Activated naive CD8-positive, alpha-beta T cell treated with anti-CD3 and anti-CD28 coated beads, Interleukin-2, amount 10 ng/mL, durations not matched to agents 7 days and 5 days (primary cell): ENCODE results near the gene HHAT. TPM values are rescaled to one million over a fixed set of nuclear protein-coding genes. Genes with fewer than 3 reads are reported as not detected.

ENCODE experiments used
- ATAC-seq: fragments of 150-1000 bp; cut with Tn5 transposase; one replicate; pipeline ENCODE4 v1.10.0; 2021; ENCODE audit warnings: low read depth, moderate library complexity
- POLR2A ChIA-PET: fragments of 350-600 bp; sonication (Branson Sonifier 250); formaldehyde crosslinking; loops from one replicate; lab custom pipeline; 2021; ENCODE audit warnings: antibody characterized with exemption; lab: Charles Lee
- DNase-seq: peaks from one replicate; pipeline ENCODE4 v3.0.0; 2021
- H3K27ac Mint-ChIP-seq: one replicate; pipeline ENCODE4 v1.8.0; 2022; ENCODE audit warnings: mild to moderate bottlenecking, mixed read lengths
- H3K27me3 Mint-ChIP-seq: one replicate; pipeline ENCODE4 v1.8.0; 2022; ENCODE audit warnings: mild to moderate bottlenecking, moderate library complexity, mixed read lengths
- H3K36me3 Mint-ChIP-seq: one replicate; pipeline ENCODE4 v1.8.0; 2021; ENCODE audit warnings: mild to moderate bottlenecking, mixed read lengths
- H3K4me1 Mint-ChIP-seq: one replicate; pipeline ENCODE4 v1.8.0; 2021; ENCODE audit warnings: mixed read lengths
- H3K4me3 Mint-ChIP-seq: one replicate; pipeline ENCODE4 v1.8.0; 2022; ENCODE audit warnings: mild to moderate bottlenecking, moderate library complexity, mixed read lengths
- H3K9me3 Mint-ChIP-seq: one replicate; pipeline ENCODE4 v1.8.0; 2021; ENCODE audit warnings: mixed read lengths
- total RNA-seq, 2 experiments: library from RNA; stranded (reverse); gene quantifications; one replicate each; pipeline ENCODE4 v1.2.3, GENCODE V29; 2021

The HHAT gene
- total RNA-seq, 2 experiments from 2014 or later = 3.3 to 3.8 TPM

GRCh38 chr1:210691039-210691610, 362.4 kb downstream of the HHAT start:
- Mint-ChIP-seq H3K27ac (no peak overlapping the region), H3K9me3 (no peaks in the 10 kb centered on the region), H3K27me3 (no peaks in the 10 kb centered on the region), H3K36me3 (no peaks in the 10 kb centered on the region), H3K4me1 (peaks cover 24% of the 10 kb centered on the region), H3K4me3 (no peak overlapping the region)
- ATAC-seq (no peak), DNase-seq (no peak)
- POLR2A ChIA-PET = no interaction called here

- Mint-ChIP-seq H3K9me3 (no peaks in the 10 kb centered on the region), H3K36me3 (no peaks in the 10 kb centered on the region), H3K27me3 (no peaks in the 10 kb centered on the region), H3K4me1 (peaks cover 36% of the 10 kb centered on the region), H3K4me3 (peak overlapping the region; percentile 63), H3K27ac (peak overlapping the region; percentile 80)
- POLR2A ChIA-PET = no interaction called here
- DNase-seq (peak; percentile 47), ATAC-seq (peak; percentile 44)
Measured at GRCh38 chr1:210692796-210693195, 364.1 kb downstream of the HHAT start.

DNA sequence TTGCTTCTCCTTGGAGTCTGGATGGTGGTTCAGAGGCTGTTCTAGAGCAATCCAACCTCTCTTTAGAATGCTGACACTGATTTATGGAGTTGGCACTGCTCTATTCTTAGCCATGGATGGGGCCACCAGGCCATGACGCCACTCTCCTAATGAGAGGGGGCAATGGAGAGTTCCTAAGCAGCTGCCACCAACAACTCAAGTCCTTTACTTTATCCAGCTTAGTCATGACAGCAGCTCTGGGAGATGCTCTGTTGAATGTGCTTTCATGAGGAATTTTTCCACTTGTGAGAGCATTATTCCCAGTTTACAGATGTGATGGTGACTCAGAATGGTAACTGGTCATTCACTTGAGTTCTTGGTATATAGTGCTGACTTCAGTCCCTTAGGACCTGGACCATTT, 366.3 kb downstream of the HHAT start:
- H3K4me1 Mint-ChIP-seq = peaks cover 31% of the 10 kb centered on the region
- POLR2A ChIA-PET = no interaction called here
- H3K36me3 Mint-ChIP-seq = no peaks in the 10 kb centered on the region
- no peak for DNase-seq
- peaks cover 4% of the 10 kb centered on the region for H3K27me3 Mint-ChIP-seq
- no peak overlapping the region for H3K27ac Mint-ChIP-seq
- H3K4me3 Mint-ChIP-seq = no peak overlapping the region
- no peak for ATAC-seq
- H3K9me3 Mint-ChIP-seq = no peaks in the 10 kb centered on the region

- H3K27me3 Mint-ChIP-seq = peaks cover 7% of the 10 kb centered on the region
- H3K4me1 Mint-ChIP-seq = peaks cover 29% of the 10 kb centered on the region
- POLR2A ChIA-PET = no interaction called here
- H3K9me3 Mint-ChIP-seq = no peaks in the 10 kb centered on the region
- DNase-seq (no peak), ATAC-seq (peak; percentile 95)
- H3K36me3 Mint-ChIP-seq = no peaks in the 10 kb centered on the region
- H3K27ac Mint-ChIP-seq = peak overlapping the region; percentile 58
- peak overlapping the region; percentile 8 for H3K4me3 Mint-ChIP-seq
Measured at GRCh38 chr1:210696709-210697108, 368.0 kb downstream of the HHAT start.

- no peaks in the 10 kb centered on the region for H3K9me3 Mint-ChIP-seq
- no peaks in the 10 kb centered on the region for H3K36me3 Mint-ChIP-seq
- no peak for DNase-seq
- H3K4me3 Mint-ChIP-seq = peak overlapping the region; percentile 8
- no peak overlapping the region for H3K27ac Mint-ChIP-seq
- peaks cover 7% of the 10 kb centered on the region for H3K27me3 Mint-ChIP-seq
- POLR2A ChIA-PET = no interaction called here
- H3K4me1 Mint-ChIP-seq = peaks cover 26% of the 10 kb centered on the region
- no peak for ATAC-seq
Measured at GRCh38 chr1:210697185-210697584, 368.5 kb downstream of the HHAT start.

- POLR2A ChIA-PET = no interaction called here
- Mint-ChIP-seq H3K4me1 (peaks cover 15% of the 10 kb centered on the region), H3K27ac (no peak overlapping the region), H3K36me3 (no peaks in the 10 kb centered on the region), H3K4me3 (no peak overlapping the region), H3K27me3 (peaks cover 7% of the 10 kb centered on the region), H3K9me3 (no peaks in the 10 kb centered on the region)
- no peak for ATAC-seq
- no peak for DNase-seq
Measured at GRCh38 chr1:210698661-210699060, 370.0 kb downstream of the HHAT start.

- DNase-seq = no peak
- Mint-ChIP-seq H3K4me1 (peaks cover 15% of the 10 kb centered on the region), H3K36me3 (no peaks in the 10 kb centered on the region), H3K27me3 (peaks cover 7% of the 10 kb centered on the region), H3K27ac (no peak overlapping the region), H3K4me3 (no peak overlapping the region), H3K9me3 (no peaks in the 10 kb centered on the region)
- POLR2A ChIA-PET = interaction anchor here (0.5 kb wide), 1 partner anchor 27 kb away, joined by 3 read pairs; no protein-coding TSS in a partner anchor
- no peak for ATAC-seq
Measured at GRCh38 chr1:210700083-210700482, 371.4 kb downstream of the HHAT start.

- POLR2A ChIA-PET = no interaction called here
- no peak for DNase-seq
- H3K4me1 Mint-ChIP-seq = peaks cover 15% of the 10 kb centered on the region
- ATAC-seq = no peak
- no peak overlapping the region for H3K27ac Mint-ChIP-seq
- H3K27me3 Mint-ChIP-seq = peaks cover 7% of the 10 kb centered on the region
- no peaks in the 10 kb centered on the region for H3K36me3 Mint-ChIP-seq
- no peaks in the 10 kb centered on the region for H3K9me3 Mint-ChIP-seq
- H3K4me3 Mint-ChIP-seq = no peak overlapping the region
Measured at GRCh38 chr1:210700511-210700910, 371.8 kb downstream of the HHAT start.

DNA sequence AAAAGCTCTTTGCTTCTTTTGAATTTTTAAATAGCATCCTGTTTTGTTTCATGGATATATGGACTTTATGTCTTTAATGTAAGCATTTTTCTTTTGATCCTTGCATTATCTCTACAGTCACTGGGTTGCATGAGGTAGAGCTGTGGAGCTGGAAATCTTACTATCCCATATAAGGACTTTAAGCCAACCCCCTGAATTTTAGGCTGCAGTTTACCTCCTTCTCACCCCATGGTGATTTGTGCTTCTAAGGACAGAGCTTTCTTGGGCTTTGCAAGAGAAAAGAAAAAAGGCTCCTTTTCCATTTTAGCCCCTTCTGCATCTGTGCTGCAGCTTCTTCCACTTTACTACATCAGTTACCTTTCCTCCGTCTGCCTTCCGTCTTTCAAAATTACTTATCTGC, 373.8 kb downstream of the HHAT start:
- no peaks in the 10 kb centered on the region for H3K36me3 Mint-ChIP-seq
- ATAC-seq = no peak
- no peak overlapping the region for H3K27ac Mint-ChIP-seq

DNA sequence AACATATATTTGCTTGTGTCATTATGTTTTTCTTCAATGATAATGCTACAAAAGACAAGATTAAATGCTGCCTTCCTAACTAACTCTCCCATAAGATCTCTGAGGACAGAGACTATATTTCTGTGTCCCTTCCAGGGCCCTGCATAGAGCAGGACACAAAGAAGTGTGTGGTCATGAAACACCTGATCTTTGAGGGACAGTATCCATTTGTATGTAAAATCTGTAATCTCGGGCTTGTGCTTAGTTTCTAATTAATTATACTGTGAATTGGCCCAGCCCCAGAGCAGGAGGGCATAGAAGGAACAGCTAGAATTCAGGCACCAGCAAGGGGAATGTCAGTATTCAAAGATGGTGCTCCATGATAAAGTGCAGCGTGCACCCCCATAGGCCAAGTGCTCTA, 374.9 kb downstream of the HHAT start:
- no peaks in the 10 kb centered on the region for H3K36me3 Mint-ChIP-seq
- H3K9me3 Mint-ChIP-seq = no peaks in the 10 kb centered on the region
- ATAC-seq (no peak), DNase-seq (no peak)
- H3K27ac Mint-ChIP-seq = no peak overlapping the region
- H3K4me1 Mint-ChIP-seq = peaks cover 3% of the 10 kb centered on the region
- POLR2A ChIA-PET = no interaction called here
- peaks cover 7% of the 10 kb centered on the region for H3K27me3 Mint-ChIP-seq
- no peak overlapping the region for H3K4me3 Mint-ChIP-seq

More for the DNA sequence above, 373.8 kb downstream of the HHAT start:
- POLR2A ChIA-PET = no interaction called here
- Mint-ChIP-seq H3K27me3 (peaks cover 7% of the 10 kb centered on the region), H3K4me3 (no peak overlapping the region), H3K4me1 (peaks cover 3% of the 10 kb centered on the region), H3K9me3 (no peaks in the 10 kb centered on the region)
- no peak for DNase-seq

DNA sequence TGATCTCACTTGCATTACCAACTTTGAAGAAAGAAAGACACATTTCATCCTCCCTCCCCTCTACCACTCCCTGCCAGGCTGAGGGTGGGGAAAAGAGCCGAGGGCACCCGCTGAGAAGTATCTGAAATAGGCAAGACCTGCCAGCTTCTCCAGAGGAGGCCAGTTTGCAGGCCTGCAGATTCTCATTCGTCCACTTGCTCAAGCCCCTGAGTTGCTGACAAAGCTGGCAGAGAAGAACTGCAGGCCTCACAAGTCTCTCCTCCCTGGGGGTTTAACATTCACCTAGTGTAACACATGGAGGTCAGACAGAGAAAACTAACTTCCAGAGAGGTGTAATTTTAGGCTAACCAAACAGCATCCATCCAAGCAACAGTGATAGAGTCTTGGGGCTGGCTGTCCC, 376.4 kb downstream of the HHAT start:
- POLR2A ChIA-PET = no interaction called here
- Mint-ChIP-seq H3K4me3 (no peak overlapping the region), H3K27me3 (peaks cover 3% of the 10 kb centered on the region), H3K36me3 (no peaks in the 10 kb centered on the region), H3K9me3 (no peaks in the 10 kb centered on the region), H3K4me1 (peaks cover 3% of the 10 kb centered on the region), H3K27ac (no peak overlapping the region)
- ATAC-seq (no peak), DNase-seq (no peak)

DNA sequence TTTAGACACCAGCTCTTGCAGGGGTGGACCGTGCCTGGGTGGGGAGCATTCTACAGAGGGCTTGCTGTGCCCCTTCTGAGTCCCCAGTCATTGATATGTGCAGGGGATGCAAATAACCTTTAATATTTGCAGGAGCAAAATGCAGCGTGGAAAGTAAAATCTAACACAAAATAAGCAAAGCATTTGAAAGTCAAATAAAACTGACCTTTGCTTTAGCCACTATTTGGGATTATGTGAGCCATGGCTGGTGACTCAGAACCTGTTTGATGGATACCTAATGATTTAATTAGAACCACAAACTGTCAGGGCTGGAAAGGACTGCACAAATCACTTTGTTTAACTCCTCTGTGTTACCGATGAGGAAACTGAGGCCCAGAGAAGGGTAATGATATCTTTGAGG, 377.5 kb downstream of the HHAT start:
- Mint-ChIP-seq H3K4me1 (peaks cover 3% of the 10 kb centered on the region), H3K9me3 (no peaks in the 10 kb centered on the region), H3K36me3 (no peaks in the 10 kb centered on the region), H3K4me3 (no peak overlapping the region), H3K27ac (no peak overlapping the region), H3K27me3 (peaks cover 3% of the 10 kb centered on the region)
- POLR2A ChIA-PET = no interaction called here
- ATAC-seq = no peak
- DNase-seq = no peak

DNA sequence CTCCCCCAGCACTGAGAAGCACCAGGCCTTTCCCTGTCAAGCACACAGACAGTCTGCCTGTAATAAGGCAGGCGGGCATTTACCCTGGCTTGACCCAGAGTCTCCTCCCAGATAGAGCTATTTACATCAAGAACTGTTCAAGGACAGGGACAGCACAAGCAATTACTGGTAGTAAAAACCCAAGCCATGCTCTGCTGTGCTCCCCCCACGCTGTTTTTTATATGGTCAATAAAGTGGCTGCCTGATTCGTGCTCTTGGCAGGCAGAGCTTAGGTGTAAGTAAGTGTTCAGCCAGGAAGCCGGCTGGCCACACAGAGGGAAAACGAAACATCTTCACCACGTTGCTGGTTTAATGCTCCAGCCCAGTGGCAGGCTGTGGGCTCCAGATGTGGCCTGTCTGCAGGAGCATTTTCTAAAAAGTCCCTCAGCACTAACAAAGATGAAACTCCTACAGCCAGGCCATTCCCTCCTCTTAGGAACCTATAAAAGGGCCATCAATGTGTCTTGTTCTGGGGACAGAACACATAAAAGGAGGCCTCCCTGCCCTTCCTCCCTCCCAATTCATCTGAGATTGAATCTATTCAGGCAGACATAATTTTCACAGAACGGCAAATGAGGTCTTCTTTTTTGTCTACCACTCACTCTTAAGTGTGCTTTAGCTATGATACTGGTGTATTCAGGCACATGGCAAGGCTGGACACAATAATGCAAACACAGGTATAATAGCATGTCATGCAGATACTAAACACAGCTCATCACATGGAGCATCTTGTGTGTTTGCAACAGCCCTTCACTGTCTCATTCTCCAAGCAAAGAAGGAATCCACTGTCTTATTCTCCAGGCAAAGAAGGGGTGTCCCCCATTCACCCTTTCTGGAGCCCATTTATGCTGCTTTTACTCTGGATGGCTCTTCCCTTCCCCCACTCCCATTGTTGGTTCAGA, 378.9 kb downstream of the HHAT start:
- no peak overlapping the region for H3K27ac Mint-ChIP-seq
- H3K9me3 Mint-ChIP-seq = no peaks in the 10 kb centered on the region
- DNase-seq (no peak), ATAC-seq (no peak)
- peaks cover 3% of the 10 kb centered on the region for H3K4me1 Mint-ChIP-seq
- H3K4me3 Mint-ChIP-seq = no peak overlapping the region
- H3K27me3 Mint-ChIP-seq = no peaks in the 10 kb centered on the region
- H3K36me3 Mint-ChIP-seq = no peaks in the 10 kb centered on the region
- POLR2A ChIA-PET = no interaction called here

GRCh38 chr1:210709701-210710100, 381.0 kb downstream of the HHAT start:
- no peaks in the 10 kb centered on the region for H3K36me3 Mint-ChIP-seq
- no peak for ATAC-seq
- H3K27me3 Mint-ChIP-seq = no peaks in the 10 kb centered on the region
- no peak for DNase-seq
- no peaks in the 10 kb centered on the region for H3K9me3 Mint-ChIP-seq
- H3K27ac Mint-ChIP-seq = no peak overlapping the region
- H3K4me1 Mint-ChIP-seq = peaks cover 3% of the 10 kb centered on the region
- no peak overlapping the region for H3K4me3 Mint-ChIP-seq
- POLR2A ChIA-PET = no interaction called here
